GM12878 (cell line): Measurements from ENCODE around the gene CIAO2B. TPM values are rescaled to one million over a fixed set of nuclear protein-coding genes. Genes with fewer than 3 reads are reported as not detected.

Source experiments
- ATAC-seq: fragments of 200-7000 bp; cut with Tn5 transposase; 3 replicates; pipeline ENCODE4 v1.9.1; 2020; ENCODE audit warnings: mild to moderate bottlenecking, moderate library complexity
- BruUV-seq: library from RNA; stranded (reverse); fragments of 400-500 nt; replicated peaks from 2 replicates; lab custom pipeline; 2021; lab: Mats Ljungman, UMichigan
- CTCF ChIA-PET: fragments of 300-600 bp; sonication (Branson Sonifier 250); formaldehyde crosslinking; extraction: SDS; loops from one replicate; lab custom pipeline; 2021; ENCODE audit warnings: inconsistent platforms; lab: Yijun Ruan, JAX
- POLR2A ChIA-PET: fragments of 350-600 bp; formaldehyde crosslinking; extraction: SDS; loops from one replicate; lab custom pipeline; 2021; ENCODE audit warnings: inconsistent platforms; lab: Charles Lee
- RAD21 ChIA-PET: fragments of 300-600 bp; sonication (Branson Sonifier 250); formaldehyde crosslinking; loops from one replicate; lab custom pipeline; 2023; ENCODE audit warnings: antibody characterized with exemption; ENCODE audit not compliant: unreplicated experiment; lab: Charles Lee
- SMC1A ChIA-PET: fragments of 300-600 bp; sonication (Branson Sonifier 250); formaldehyde crosslinking; loops from one replicate; lab custom pipeline; 2023; ENCODE audit not compliant: unreplicated experiment, uncharacterized antibody; lab: Charles Lee
- DNase-seq: peaks from one replicate; pipeline ENCODE4 v3.0.0-alpha.2; 2011; ENCODE audit warnings: low read depth, low spot score
- FAIRE-seq: peaks from 3 replicates; lab custom pipeline; 2011; peaks lifted over from hg19 to GRCh38; lab: Jason Lieb, UNC
- H2AFZ ChIP-seq: 2 replicates; pipeline ENCODE4 v1.6.0; 2011; ENCODE audit warnings: low read depth, low read length, control low read depth; ENCODE audit not compliant: control insufficient read depth
- H3K27ac ChIP-seq: 2 replicates; pipeline ENCODE4 v1.5.1; 2011; ENCODE audit warnings: control low read depth; ENCODE audit not compliant: control insufficient read depth, insufficient read depth
- H3K27me3 ChIP-seq, 2 experiments: replicated peaks in 1 of 2; 2 replicates each; pipeline versions ENCODE4 v1.6.0 to v1.6.1; 2011; ENCODE audit warnings: low read length in 1 of 2; ENCODE audit not compliant: control insufficient read depth in 2 of 2, insufficient read depth in 2 of 2
- H3K36me3 ChIP-seq, 2 experiments: 2 replicates each; pipeline ENCODE4 v1.5.1; 2011; ENCODE audit warnings: low read length in 1 of 2; ENCODE audit not compliant: control insufficient read depth in 2 of 2, insufficient read depth in 2 of 2
- H3K4me1 ChIP-seq: 2 replicates; pipeline ENCODE4 v1.6.1; 2011; ENCODE audit warnings: mild to moderate bottlenecking, low read length, moderate library complexity, mixed read lengths; ENCODE audit not compliant: control insufficient read depth, insufficient read depth
- H3K4me2 ChIP-seq: 2 replicates; pipeline ENCODE4 v1.6.0; 2011; ENCODE audit warnings: control low read depth; ENCODE audit not compliant: control insufficient read depth, insufficient read depth
- H3K4me3 ChIP-seq: fragments of 200-600 bp; sonication (generic); 2 replicates; pipeline ENCODE4 v1.5.1; 2016
- H3K79me2 ChIP-seq: 2 replicates; pipeline ENCODE4 v1.6.0; 2011; ENCODE audit warnings: low read length; ENCODE audit not compliant: control insufficient read depth, insufficient read depth
- H3K9ac ChIP-seq: 2 replicates; pipeline ENCODE4 v1.8.0; 2011; ENCODE audit warnings: low read length, control low read depth, mixed read lengths; ENCODE audit not compliant: control insufficient read depth, insufficient read depth
- H3K9me3 ChIP-seq: replicated peaks from 3 replicates; pipeline ENCODE4 v1.5.1; 2011; ENCODE audit warnings: mild to moderate bottlenecking, low read length; ENCODE audit not compliant: control insufficient read depth, insufficient read depth
- H4K20me1 ChIP-seq: 2 replicates; pipeline ENCODE4 v1.6.0; 2011; ENCODE audit not compliant: control insufficient read depth, insufficient read depth
- HSF1 ChIP-seq: fragments of 150-350 bp; IDR thresholded peaks from 2 replicates; pipeline ENCODE4 v1.6.1; 2014; ENCODE audit warnings: mild to moderate bottlenecking, low read depth, low read length
- MEF2B ChIP-seq: fragments of 450-650 bp; IDR thresholded peaks from 2 replicates; pipeline ENCODE4 v1.6.1; 2018; ENCODE audit warnings: mild to moderate bottlenecking, moderate library complexity; ENCODE audit not compliant: partially characterized antibody, poor library complexity, severe bottlenecking
- NFYA ChIP-seq: IDR thresholded peaks from 2 replicates; pipeline ENCODE4 v1.6.1; 2011; ENCODE audit warnings: low read depth, mild to moderate bottlenecking, low read length, improper control_type of control experiment, borderline replicate concordance
- PAX5 ChIP-seq: IDR thresholded peaks from 2 replicates; pipeline ENCODE4 v1.6.1; 2011; ENCODE audit warnings: low read depth, low read length, borderline replicate concordance
- POLR2AphosphoS5 ChIP-seq: IDR thresholded peaks from 2 replicates; pipeline ENCODE4 v1.6.1; 2011; ENCODE audit warnings: mild to moderate bottlenecking, low read length, inconsistent platforms
- PRDM15 ChIP-seq: fragments of 450-650 bp; formaldehyde crosslinking; IDR thresholded peaks from 2 replicates; pipeline ENCODE4 v1.4.0; 2020; ENCODE audit warnings: mild to moderate bottlenecking, moderate library complexity
- RB1 ChIP-seq: fragments of 450-650 bp; formaldehyde crosslinking; IDR thresholded peaks from 2 replicates; pipeline ENCODE4 v1.6.1; 2017; ENCODE audit warnings: mild to moderate bottlenecking, borderline replicate concordance
- RFX5 ChIP-seq: IDR thresholded peaks from 2 replicates; pipeline ENCODE4 v1.6.1; 2011; ENCODE audit warnings: low read depth, low read length, improper control_type of control experiment
- TCF7 ChIP-seq: IDR thresholded peaks from 2 replicates; pipeline ENCODE4 v1.6.1; 2014; ENCODE audit warnings: antibody characterized with exemption, borderline replicate concordance
- YY1 ChIP-seq: IDR thresholded peaks from 2 replicates; pipeline ENCODE4 v1.6.1; 2011; ENCODE audit warnings: low read depth, mild to moderate bottlenecking, low read length
- ZNF274 ChIP-seq: IDR thresholded peaks from one replicate; pipeline ENCODE4 v1.8.0; 2011; ENCODE audit not compliant: insufficient read length, insufficient read depth
- WGBS: methylation state at CpG from one replicate; pipeline ENCODE4 v1.1.6; 2016; ENCODE audit warnings: low lambda C conversion rate; ENCODE audit not compliant: insufficient replicate concordance, insufficient coverage; ENCODE audit errors: missing lambda C conversion rate; 5-methylcytosine and 5-hydroxymethylcytosine counted together
- in situ Hi-C: fragments of 300-500 bp; cut with MboI; formaldehyde crosslinking; loops from 9 replicates; pipeline ENCODE4 v1.14.3; 2018; ENCODE audit warnings: mixed read lengths
- intact Hi-C: fragments of 100-400 bp; cut with micrococcal nuclease; formaldehyde crosslinking; loops from one replicate; pipeline ENCODE4 v1.14.2; 2022; ENCODE audit not compliant: unreplicated experiment
- polyA plus RNA-seq, 11 experiments: library from polyadenylated mRNA; depleted of rRNA in 4 of 11; unstranded in 6 of 11; stranded (reverse) in 5 of 11; fragments of >200 nt; fragmentation: Nextera tagmentation in 4 of 11; fragmentation: Illumina TruSeq in 1 of 11; extraction: Ambion mirVana in 4 of 11; extraction: Trizol in 1 of 11; gene quantifications; 1 replicate in 1 of 11; 2 replicates in 10 of 11; pipeline versions ENCODE4 v1.2.1 to v1.2.3, GENCODE V29; 2011 to 2016; ENCODE audit warnings: inconsistent platforms in 2 of 11, missing spikeins in 2 of 11, low read depth in 1 of 11
- total RNA-seq, 4 experiments: library from RNA; depleted of rRNA in 3 of 4; stranded (reverse); fragments of >200 nt in 3 of 4; fragmentation: Illumina TruSeq in 1 of 4; extraction: Trizol in 1 of 4; gene quantifications; 2 replicates each; pipeline versions ENCODE4 v1.2.1 to v1.2.3, GENCODE V29; 2013 to 2021

CIAO2B gene
- total and polyA plus RNA-seq, 10 of the 15 experiments (the other 5 are each of a cell fraction or from before 2014, with no cell fraction given) = 76.4 to 241 (median 138) TPM

- no peak overlapping the region for H3K9ac ChIP-seq
- H3K27me3 ChIP-seq = no peaks in the 10 kb centered on the region; a peak in 1 of 4 replicates
- ChIA-PET RAD21 (no interaction called here), CTCF (interaction anchor here (1.0 to 1.2 kb wide), 2 partner anchors 12 to 20 kb away, joined by 3 to 4 read pairs; partner anchors contain the start of gene CES3), SMC1A (no interaction called here), POLR2A (no interaction called here)
- in situ Hi-C loops = loop anchor here (10.0 kb wide), 1 partner anchor 182 kb away; the partner anchor contains the start of genes B3GNT9, FBXL8 and TRADD
- FAIRE-seq = no peak
- H3K36me3 ChIP-seq = no peaks in the 10 kb centered on the region
- no peak overlapping the region for H2AFZ ChIP-seq
- DNase-seq = no peak
- no peak overlapping the region for H3K4me3 ChIP-seq
- H4K20me1 ChIP-seq = no peaks in the 10 kb centered on the region
- H3K4me2 ChIP-seq = no peak overlapping the region
- intact Hi-C loops = no loop called here
- no peak for ATAC-seq
- no peaks in the 10 kb centered on the region for H3K79me2 ChIP-seq
- WGBS = 42% methylated on average over 9 of the region's 9 CpGs
- H3K4me1 ChIP-seq = peaks cover 3% of the 10 kb centered on the region; the same call in 1 of the 2 replicates
- no peak overlapping the region for H3K27ac ChIP-seq
- no peaks in the 10 kb centered on the region for H3K9me3 ChIP-seq
- no peak for TF ChIP-seq PRDM15 (CRISPR knock-in tag)
- TF ChIP-seq MEF2B = no peak
- TF ChIP-seq YY1 = no peak
- no peak for TF ChIP-seq PAX5
- TF ChIP-seq RB1 = no peak
- no peak for TF ChIP-seq NFYA
- no peak for TF ChIP-seq ZNF274
- no peak for TF ChIP-seq TCF7
- no peak for TF ChIP-seq RFX5
- TF ChIP-seq POLR2AphosphoS5 = no peak
- TF ChIP-seq HSF1 = no peak
- BruUV-seq = no TSS peak
These were observed 38.8 kb upstream of the CIAO2B start for GRCh38 chr16:66972983-66973382.
